GM21825 (cell line): ENCODE data around the gene PRSS23.
A peak's percentile ranks its signal among the peaks of the same experiment; 100 is the strongest.
"Not testable (repeated sequence)": the region's sequence is repeated elsewhere in the genome, so short reads cannot be mapped to it uniquely, and the experiment has no call there.

Experiments
- ATAC-seq: cut with Tn5 transposase; IDR thresholded peaks from one replicate; pipeline ENCODE4 v1.9.1; 2021; ENCODE audit warnings: mild to moderate bottlenecking, moderate library complexity; ENCODE audit not compliant: unreplicated experiment

PRSS23 gene

GRCh38 chr11:86812322-86812670 is 12.0 kb downstream of the PRSS23 start:
- no peak for ATAC-seq

- no peak for ATAC-seq
These were observed 12.6 kb downstream of the PRSS23 start for GRCh38 chr11:86812981-86813380.

GRCh38 chr11:86814775-86815174 is 14.4 kb downstream of the PRSS23 start:
- no peak for ATAC-seq

- no peak for ATAC-seq
These were observed 15.4 kb downstream of the PRSS23 start for GRCh38 chr11:86815726-86816125.

GRCh38 chr11:86816251-86816726 is 15.9 kb downstream of the PRSS23 start:
- ATAC-seq, result no peak

GRCh38 chr11:86818462-86819192 is 18.3 kb downstream of the PRSS23 start:
- ATAC-seq, result peak; percentile 70

- not testable (repeated sequence) for ATAC-seq
These were observed 23.8 kb downstream of the PRSS23 start for GRCh38 chr11:86824139-86824538.

GRCh38 chr11:86834376-86834775 is 34.0 kb downstream of the PRSS23 start:
- not testable (repeated sequence) for ATAC-seq

- not testable (repeated sequence) for ATAC-seq
These were observed 44.6 kb downstream of the PRSS23 start for GRCh38 chr11:86844762-86845508.

- ATAC-seq, result no peak
These were observed 47.8 kb downstream of the PRSS23 start for GRCh38 chr11:86848132-86848531.

- no peak for ATAC-seq
These were observed 49.3 kb downstream of the PRSS23 start for GRCh38 chr11:86849679-86850078.
